HepG2 (cell line): Measurements from ENCODE around the gene STAT6. TPM values are rescaled to one million over a fixed set of nuclear protein-coding genes. Genes with fewer than 3 reads are reported as not detected.

Experiments
- BRF2 ChIP-seq: sonication (generic); formaldehyde crosslinking; IDR thresholded peaks from 2 replicates; pipeline ENCODE4 v1.8.1; 2022; ENCODE audit warnings: mild to moderate bottlenecking, missing genetic modification reagents
- CBX5 ChIP-seq: sonication (generic); formaldehyde crosslinking; IDR thresholded peaks from 2 replicates; pipeline ENCODE4 v1.4.0; 2020; ENCODE audit warnings: missing genetic modification reagents, borderline replicate concordance
- CREBL2 ChIP-seq: sonication (generic); formaldehyde crosslinking; IDR thresholded peaks from 2 replicates; pipeline ENCODE4 v1.8.1; 2023; ENCODE audit warnings: missing genetic modification reagents, mild to moderate bottlenecking, borderline replicate concordance
- EP300 ChIP-seq, 3 experiments: sonication (generic) in 1 of 3; formaldehyde crosslinking in 1 of 3; IDR thresholded peaks; 2 replicates each; pipeline versions ENCODE4 v1.5.1 to v1.6.1; 2011 to 2020; ENCODE audit warnings: low read depth in 2 of 3, low read length in 2 of 3, borderline replicate concordance in 1 of 3, improper control_type of control experiment in 1 of 3, mild to moderate bottlenecking in 1 of 3, missing genetic modification reagents in 1 of 3, moderate library complexity in 1 of 3
- FUBP1 ChIP-seq: sonication (generic); formaldehyde crosslinking; IDR thresholded peaks from 2 replicates; pipeline ENCODE4 v1.5.1; 2020; ENCODE audit warnings: missing genetic modification reagents, mild to moderate bottlenecking, borderline replicate concordance
- HBP1 ChIP-seq: IDR thresholded peaks from 2 replicates; pipeline ENCODE4 v1.6.1; 2016; ENCODE audit warnings: low read depth, control low read depth
- HMG20B ChIP-seq: conservative IDR thresholded peaks from 2 replicates; pipeline ENCODE4 v1.6.1; 2016; ENCODE audit warnings: missing genetic modification reagents, missing compliant biosample characterization
- MEIS2 ChIP-seq: sonication (generic); formaldehyde crosslinking; IDR thresholded peaks from 2 replicates; pipeline ENCODE4 v1.9.0; 2021; ENCODE audit warnings: mild to moderate bottlenecking, missing genetic modification reagents
- NPAS2 ChIP-seq: sonication (generic); formaldehyde crosslinking; IDR thresholded peaks from 2 replicates; pipeline ENCODE4 v1.8.0; 2022; ENCODE audit warnings: mild to moderate bottlenecking, missing genetic modification reagents, borderline replicate concordance
- RNF219 ChIP-seq: sonication (generic); formaldehyde crosslinking; IDR thresholded peaks from 2 replicates; pipeline ENCODE4 v1.5.0; 2020; ENCODE audit warnings: mild to moderate bottlenecking, missing genetic modification reagents
- ZBED4 ChIP-seq: sonication (generic); formaldehyde crosslinking; IDR thresholded peaks from 2 replicates; pipeline ENCODE4 v1.4.0; 2020; ENCODE audit warnings: missing genetic modification reagents, borderline replicate concordance
- ZBTB39 ChIP-seq: sonication (generic); formaldehyde crosslinking; IDR thresholded peaks from 2 replicates; pipeline ENCODE4 v1.5.0; 2020; ENCODE audit warnings: missing genetic modification reagents
- polyA plus RNA-seq, 8 experiments: library from polyadenylated mRNA; depleted of rRNA in 3 of 8; stranded (reverse) in 7 of 8; unstranded in 1 of 8; fragments of >200 nt; fragmentation: Illumina TruSeq in 4 of 8; extraction: Trizol in 4 of 8; gene quantifications; 2 replicates each; pipeline versions ENCODE4 v1.2.1 to v1.2.3, GENCODE V29; 2011 to 2016; ENCODE audit warnings: low read depth in 4 of 8, missing spikeins in 1 of 8, mixed read lengths in 1 of 8; ENCODE audit not compliant: insufficient read depth in 1 of 8
- total RNA-seq, 5 experiments: library from RNA; depleted of rRNA; stranded (reverse); fragments of >200 nt; fragmentation: Illumina TruSeq; extraction: Trizol; gene quantifications; 2 replicates each; pipeline ENCODE4 v1.2.3, GENCODE V29; 2016; ENCODE audit warnings: low read depth in 1 of 5

STAT6 gene
- total and polyA plus RNA-seq, 2 of the 13 experiments (the other 11 are each of a cell fraction or from before 2014, with no cell fraction given): 28.0 to 62.2 TPM

- TF ChIP-seq ZBTB39 (no peak), MEIS2 (CRISPR knock-in tag) (no peak), CBX5 (no peak; the same call in 1 of the 2 replicates), CREBL2 (CRISPR knock-in tag) (no peak), NPAS2 (CRISPR knock-in tag) (no peak), EP300 (IDR thresholded peaks at IDR 0.05; ENCODE audit: low read depth in 2 of 2, low read length in 2 of 2) (peak in 1 of 2 experiments; percentile 24; a peak in 1 of 4 replicates), EP300 (CRISPR knock-in tag; IDR thresholded peaks at IDR 0.05; ENCODE audit: borderline replicate concordance) (no peak), BRF2 (CRISPR knock-in tag) (peak; percentile 60; the same call in 1 of the 2 replicates), RNF219 (CRISPR knock-in tag) (no peak), ZBED4 (CRISPR knock-in tag) (no peak), FUBP1 (no peak), HMG20B (CRISPR knock-in tag) (no peak), HBP1 (CRISPR knock-in tag) (peak; percentile 92)
Observed at GRCh38 chr12:57078519-57079404, 32.4 kb downstream of the STAT6 start, which contains the start of gene NEMP1 (continued).
